T-helper 2 cell (primary cell): Measurements from ENCODE around the gene ZNF107.
"Not testable (repeated sequence)": the region's sequence is repeated elsewhere in the genome, so short reads cannot be mapped to it uniquely, and the experiment has no call there.

Experiments
- DNase-seq, 5 experiments: peaks; one replicate each; pipeline versions ENCODE4 v3.0.0 to v3.0.0-alpha.2; 2012 to 2022

Gene ZNF107

GRCh38 chr7:64651203-64651602 lies 14.7 kb upstream of the ZNF107 start:
- DNase-seq = no peak

DNA sequence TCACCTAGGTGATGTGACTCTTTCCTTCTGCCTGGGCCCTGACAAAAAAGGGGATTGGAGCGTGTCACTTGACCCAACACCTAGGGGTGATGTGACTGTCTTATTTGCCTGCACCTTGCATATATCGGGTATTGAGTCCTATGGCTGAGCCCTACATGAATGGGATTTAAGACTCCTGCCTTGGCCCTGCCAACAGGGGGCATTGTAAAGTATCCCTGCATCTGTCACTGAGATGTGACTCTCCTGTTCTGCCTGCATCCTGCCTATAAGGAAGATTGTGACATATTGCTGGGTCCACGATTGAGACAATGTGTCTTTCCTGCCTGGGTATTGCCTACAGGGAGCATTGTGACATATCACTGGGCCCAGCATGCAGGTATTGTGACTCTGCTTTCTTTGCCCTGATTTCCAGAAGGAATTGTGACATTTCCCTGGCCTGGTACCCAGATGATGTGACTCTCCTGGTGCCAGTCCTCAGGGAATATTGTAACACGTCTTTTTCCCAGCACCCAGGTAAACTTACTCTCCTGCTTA lies 14.2 kb upstream of the ZNF107 start:
- no peak for DNase-seq

GRCh38 chr7:64653721-64654401 lies 12.1 kb upstream of the ZNF107 start:
- no peak for DNase-seq

GRCh38 chr7:64654796-64655548 lies 11.0 kb upstream of the ZNF107 start:
- no peak for DNase-seq

GRCh38 chr7:64655811-64656210 lies 10.1 kb upstream of the ZNF107 start:
- DNase-seq = no peak

DNA sequence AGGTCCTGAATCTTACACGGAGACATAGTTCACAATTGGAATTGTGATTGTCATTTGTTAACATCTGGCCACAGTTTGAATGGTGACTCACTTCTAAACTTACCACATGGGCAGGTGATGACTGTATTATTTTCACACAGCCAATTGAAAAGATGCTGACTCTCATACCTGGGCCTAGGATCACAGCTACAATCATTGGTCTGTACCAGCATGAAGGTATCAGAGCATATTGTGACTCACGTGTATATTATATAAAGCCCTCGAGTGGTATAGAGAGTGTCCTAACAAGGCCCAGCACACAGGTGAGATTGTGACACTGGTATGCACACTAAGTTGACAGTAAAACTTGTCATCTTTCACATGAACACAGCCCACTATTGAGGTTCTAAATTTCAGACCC lies 9.4 kb upstream of the ZNF107 start:
- DNase-seq = no peak

- DNase-seq = not testable (repeated sequence)
These were observed 3.8 kb upstream of the ZNF107 start for GRCh38 chr7:64662091-64662490.

GRCh38 chr7:64666663-64667050 lies 724 bp downstream of the ZNF107 start:
- peak in 1 of 5 experiments; percentile 21 for DNase-seq

- no peak for DNase-seq
These were observed 1.4 kb downstream of the ZNF107 start for GRCh38 chr7:64667311-64667710.

DNA sequence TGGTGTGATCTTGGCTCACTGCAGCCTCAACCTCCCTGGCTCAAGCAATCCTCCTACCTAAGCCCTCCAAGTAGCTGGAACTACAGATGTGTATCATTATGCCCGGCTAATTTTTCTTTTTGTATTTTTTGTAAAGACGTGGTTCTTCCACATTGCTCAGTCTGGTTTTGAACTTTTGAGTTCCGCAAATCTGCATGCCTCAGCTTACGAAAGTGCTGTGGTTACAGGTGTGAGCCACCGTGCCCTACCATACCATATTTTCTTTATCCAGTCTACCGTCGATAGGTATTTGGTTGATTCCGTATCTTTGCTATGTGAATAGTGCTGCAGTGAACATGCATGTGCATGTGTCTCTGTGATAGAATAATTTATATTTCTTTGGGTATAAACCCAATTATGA lies 6.5 kb downstream of the ZNF107 start:
- no peak for DNase-seq

DNA sequence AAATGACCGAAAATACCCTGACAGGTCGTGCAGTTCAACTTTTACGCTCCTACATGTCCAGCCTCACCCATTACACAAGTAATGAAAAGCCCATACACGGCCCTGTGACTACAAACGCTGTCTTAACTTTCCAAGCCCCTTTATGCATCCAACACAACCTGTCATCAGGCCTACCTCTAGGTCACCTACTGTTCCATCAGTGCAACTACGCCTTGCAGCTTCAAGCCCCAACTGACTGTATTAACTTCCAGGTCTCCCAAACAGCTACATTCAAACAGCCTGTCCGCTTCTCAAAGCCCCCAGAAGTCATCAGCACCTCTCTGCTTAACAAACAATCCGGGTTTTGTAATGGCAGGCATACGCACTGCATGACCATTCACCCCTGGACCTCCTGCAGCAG lies 19.2 kb downstream of the ZNF107 start:
- no peak for DNase-seq

DNA sequence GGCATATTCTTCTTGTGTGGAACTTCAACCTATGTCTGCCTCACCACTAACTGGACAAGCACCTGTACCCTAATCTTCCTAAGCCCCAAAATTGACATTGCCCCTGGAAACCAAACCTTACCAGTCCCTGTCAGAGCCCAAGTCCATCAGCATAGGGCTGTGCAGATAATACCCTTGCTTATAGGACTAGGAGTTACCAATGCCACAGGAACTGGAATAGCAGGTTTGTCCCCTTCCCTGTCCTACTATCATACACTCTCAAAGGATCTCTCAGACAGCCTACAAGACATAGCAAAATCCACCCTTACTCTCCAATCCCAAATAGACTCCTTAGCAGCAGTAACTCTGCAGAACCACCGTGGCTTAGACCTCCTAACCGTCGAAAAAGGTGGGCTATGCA lies 19.8 kb downstream of the ZNF107 start:
- no peak for DNase-seq

GRCh38 chr7:64686493-64687184 lies 20.7 kb downstream of the ZNF107 start:
- no peak for DNase-seq

DNA sequence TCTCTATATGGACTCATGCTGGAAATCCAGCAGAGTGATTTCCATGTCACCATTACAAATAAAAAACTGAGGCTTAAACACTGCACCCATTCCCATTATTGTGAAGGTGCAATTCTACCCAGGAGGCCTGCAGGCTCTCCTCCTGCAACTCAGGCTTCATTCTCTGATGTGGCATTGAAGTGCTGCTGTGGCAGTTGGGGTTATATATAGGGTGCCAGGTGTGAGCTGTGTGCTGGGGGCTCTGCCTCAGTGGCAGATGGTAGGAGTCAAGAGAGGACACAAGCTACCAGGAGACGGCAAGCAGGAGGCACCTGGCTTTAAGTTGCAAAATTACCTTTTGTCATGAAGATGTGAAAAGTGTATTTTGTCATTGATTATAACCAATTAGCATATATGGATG lies 21.3 kb downstream of the ZNF107 start:
- no peak for DNase-seq

DNA sequence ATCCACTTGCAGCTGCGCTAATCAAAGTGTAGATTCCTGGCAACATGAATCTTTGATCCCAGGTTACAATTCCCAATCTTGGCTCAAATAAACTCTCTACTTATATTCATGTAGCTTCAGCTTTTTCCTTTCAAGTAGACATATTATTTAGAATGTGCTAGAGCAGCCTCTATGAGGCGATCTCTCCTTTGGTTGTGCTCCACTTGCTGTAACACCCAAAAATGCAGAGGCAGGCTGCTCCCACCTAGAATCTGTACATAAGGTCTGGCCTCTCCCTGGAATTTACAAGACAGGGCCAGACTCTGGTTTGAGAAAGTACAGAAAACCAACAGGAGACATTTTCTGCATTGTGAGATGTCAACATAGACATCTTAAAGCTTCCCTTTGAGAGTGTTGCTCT lies 23.1 kb downstream of the ZNF107 start:
- no peak for DNase-seq

GRCh38 chr7:64691831-64692230 lies 25.9 kb downstream of the ZNF107 start:
- DNase-seq = no peak

DNA sequence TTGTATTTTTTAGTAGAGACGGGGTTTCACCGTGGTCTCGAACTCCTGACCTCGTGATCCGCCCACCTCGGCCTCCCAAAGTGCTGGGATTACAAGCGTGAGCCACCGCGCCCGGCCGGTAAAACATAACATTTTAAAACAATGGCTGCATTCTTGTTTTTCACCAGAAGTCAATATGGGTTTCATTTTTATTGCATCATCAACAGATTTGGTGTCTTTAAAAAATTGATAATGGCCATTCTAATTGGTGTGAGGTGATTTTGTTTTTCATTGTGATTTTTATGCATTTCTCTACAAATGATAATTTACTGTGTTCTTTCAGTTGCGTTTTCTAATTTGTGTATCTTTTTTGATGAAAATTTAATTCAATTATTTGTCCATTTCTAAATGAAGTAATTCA lies 31.9 kb downstream of the ZNF107 start:
- DNase-seq = not testable (repeated sequence)

GRCh38 chr7:64706625-64707292 lies 40.8 kb downstream of the ZNF107 start:
- no peak for DNase-seq

- DNase-seq = not testable (repeated sequence)
These were observed 52.0 kb downstream of the ZNF107 start for GRCh38 chr7:64717896-64718295.

GRCh38 chr7:64729089-64729848 lies 63.3 kb downstream of the ZNF107 start:
- DNase-seq = no peak

- no peak for DNase-seq
These were observed 67.8 kb downstream of the ZNF107 start for GRCh38 chr7:64733550-64734240.

GRCh38 chr7:64736575-64736974 lies 70.6 kb downstream of the ZNF107 start:
- DNase-seq = no peak
